DND-41 (cell line): ENCODE results near the gene SULF2.

Experiments used
- ATAC-seq: fragments of 200-7000 bp; cut with Tn5 transposase; 3 replicates; pipeline ENCODE4 v1.9.1; 2021; ENCODE audit warnings: low read depth; ENCODE audit not compliant: insufficient read depth
- DNase-seq: peaks from one replicate; pipeline ENCODE4 v3.0.0-alpha.2; 2020
- H2AFZ ChIP-seq: 2 replicates; pipeline ENCODE4 v1.6.0; 2012; ENCODE audit warnings: low read depth, low read length
- H3K27ac ChIP-seq: 2 replicates; pipeline ENCODE4 v1.5.1; 2012; ENCODE audit warnings: low read length, inconsistent platforms
- H3K27me3 ChIP-seq: fragments of 200-600 bp; sonication (generic); 2 replicates; pipeline ENCODE4 v1.6.0; 2012; ENCODE audit warnings: low read length, mild to moderate bottlenecking, inconsistent platforms; ENCODE audit not compliant: insufficient read depth, poor library complexity
- H3K36me3 ChIP-seq: 2 replicates; pipeline ENCODE4 v1.5.1; 2012; ENCODE audit warnings: low read length, inconsistent platforms; ENCODE audit not compliant: insufficient read depth
- H3K4me1 ChIP-seq: 2 replicates; pipeline ENCODE4 v1.5.1; 2012; ENCODE audit warnings: mild to moderate bottlenecking, low read length; ENCODE audit not compliant: insufficient read depth
- H3K4me2 ChIP-seq: 2 replicates; pipeline ENCODE4 v1.6.0; 2012; ENCODE audit warnings: mild to moderate bottlenecking, moderate library complexity, low read length, inconsistent platforms; ENCODE audit not compliant: insufficient read depth
- H3K4me3 ChIP-seq, 2 experiments: fragments of 200-600 bp in 1 of 2; shearing (Covaris generic) in 1 of 2; 2 replicates each; pipeline ENCODE4 v1.5.1; 2012 to 2016; ENCODE audit warnings: inconsistent platforms in 2 of 2, low read length in 2 of 2, mild to moderate bottlenecking in 2 of 2, low read depth in 1 of 2, moderate library complexity in 1 of 2
- H3K79me2 ChIP-seq: 2 replicates; pipeline ENCODE4 v1.6.0; 2012; ENCODE audit warnings: low read length, inconsistent platforms; ENCODE audit not compliant: insufficient read depth
- H3K9ac ChIP-seq: 2 replicates; pipeline ENCODE4 v1.6.0; 2012; ENCODE audit warnings: low read depth, mild to moderate bottlenecking, inconsistent platforms, low read length, moderate library complexity
- H3K9me3 ChIP-seq: 2 replicates; pipeline ENCODE4 v1.5.1; 2012; ENCODE audit warnings: low read length, moderate library complexity, mild to moderate bottlenecking, inconsistent platforms; ENCODE audit not compliant: insufficient read depth, severe bottlenecking
- H4K20me1 ChIP-seq: 2 replicates; pipeline ENCODE4 v1.6.0; 2012; ENCODE audit warnings: low read length; ENCODE audit not compliant: insufficient read depth
- CTCF ChIP-seq: IDR thresholded peaks from 2 replicates; pipeline ENCODE4 v1.5.1; 2012; ENCODE audit warnings: borderline replicate concordance, low read length, moderate library complexity, mild to moderate bottlenecking; ENCODE audit not compliant: poor library complexity, severe bottlenecking; ENCODE audit errors: extremely low read depth
- EZH2 ChIP-seq: IDR thresholded peaks from 3 replicates; pipeline ENCODE4 v1.6.1; 2012; ENCODE audit warnings: borderline replicate concordance, low read depth, mild to moderate bottlenecking, moderate library complexity, low read length, inconsistent platforms; ENCODE audit not compliant: severe bottlenecking

The SULF2 gene

GRCh38 chr20:47710665-47711045 lies 74.6 kb downstream of the SULF2 start:
- Histone ChIP-seq H3K4me3 (no peak overlapping the region), H3K4me2 (no peak overlapping the region), H3K79me2 (no peaks in the 10 kb centered on the region), H3K27me3 (no peaks in the 10 kb centered on the region), H3K9ac (no peak overlapping the region), H2AFZ (no peak overlapping the region), H3K27ac (no peak overlapping the region), H4K20me1 (no peaks in the 10 kb centered on the region), H3K9me3 (no peaks in the 10 kb centered on the region), H3K4me1 (no peaks in the 10 kb centered on the region), H3K36me3 (no peaks in the 10 kb centered on the region)
- TF ChIP-seq CTCF (no peak), EZH2 (no peak)
- ATAC-seq (no peak), DNase-seq (no peak)

- Histone ChIP-seq H3K9ac (no peak overlapping the region), H4K20me1 (no peaks in the 10 kb centered on the region), H3K4me1 (no peaks in the 10 kb centered on the region), H3K36me3 (no peaks in the 10 kb centered on the region), H3K27me3 (no peaks in the 10 kb centered on the region), H3K27ac (no peak overlapping the region), H3K4me2 (no peak overlapping the region), H3K9me3 (no peaks in the 10 kb centered on the region), H3K79me2 (no peaks in the 10 kb centered on the region), H3K4me3 (no peak overlapping the region), H2AFZ (no peak overlapping the region)
- no peak for DNase-seq
- ATAC-seq: no peak
- no peak for TF ChIP-seq CTCF
- TF ChIP-seq EZH2: no peak
Measured at GRCh38 chr20:47708953-47709833, 76.1 kb downstream of the SULF2 start.

GRCh38 chr20:47708140-47708807 lies 77.0 kb downstream of the SULF2 start:
- H3K9me3 ChIP-seq: no peaks in the 10 kb centered on the region
- H3K79me2 ChIP-seq: no peaks in the 10 kb centered on the region
- no peak overlapping the region for H3K9ac ChIP-seq
- no peak overlapping the region for H2AFZ ChIP-seq
- H3K27ac ChIP-seq: no peak overlapping the region
- no peaks in the 10 kb centered on the region for H3K4me1 ChIP-seq
- no peaks in the 10 kb centered on the region for H3K27me3 ChIP-seq
- no peaks in the 10 kb centered on the region for H3K36me3 ChIP-seq
- H4K20me1 ChIP-seq: no peaks in the 10 kb centered on the region
- ATAC-seq: no peak
- TF ChIP-seq CTCF: no peak
- TF ChIP-seq EZH2: no peak
- no peak overlapping the region for H3K4me3 ChIP-seq
- DNase-seq: no peak
- H3K4me2 ChIP-seq: no peak overlapping the region
